GM12872 (cell line): ENCODE results near the gene SUMO2.

Source experiments
- TF ChIP-seq, protein P1 (sequence below): IDR thresholded peaks from 3 replicates; pipeline ENCODE4 v1.5.1; 2011; ENCODE audit warnings: low read depth, mild to moderate bottlenecking, low read length, moderate library complexity; ENCODE audit not compliant: insufficient read depth

Gene SUMO2

DNA sequence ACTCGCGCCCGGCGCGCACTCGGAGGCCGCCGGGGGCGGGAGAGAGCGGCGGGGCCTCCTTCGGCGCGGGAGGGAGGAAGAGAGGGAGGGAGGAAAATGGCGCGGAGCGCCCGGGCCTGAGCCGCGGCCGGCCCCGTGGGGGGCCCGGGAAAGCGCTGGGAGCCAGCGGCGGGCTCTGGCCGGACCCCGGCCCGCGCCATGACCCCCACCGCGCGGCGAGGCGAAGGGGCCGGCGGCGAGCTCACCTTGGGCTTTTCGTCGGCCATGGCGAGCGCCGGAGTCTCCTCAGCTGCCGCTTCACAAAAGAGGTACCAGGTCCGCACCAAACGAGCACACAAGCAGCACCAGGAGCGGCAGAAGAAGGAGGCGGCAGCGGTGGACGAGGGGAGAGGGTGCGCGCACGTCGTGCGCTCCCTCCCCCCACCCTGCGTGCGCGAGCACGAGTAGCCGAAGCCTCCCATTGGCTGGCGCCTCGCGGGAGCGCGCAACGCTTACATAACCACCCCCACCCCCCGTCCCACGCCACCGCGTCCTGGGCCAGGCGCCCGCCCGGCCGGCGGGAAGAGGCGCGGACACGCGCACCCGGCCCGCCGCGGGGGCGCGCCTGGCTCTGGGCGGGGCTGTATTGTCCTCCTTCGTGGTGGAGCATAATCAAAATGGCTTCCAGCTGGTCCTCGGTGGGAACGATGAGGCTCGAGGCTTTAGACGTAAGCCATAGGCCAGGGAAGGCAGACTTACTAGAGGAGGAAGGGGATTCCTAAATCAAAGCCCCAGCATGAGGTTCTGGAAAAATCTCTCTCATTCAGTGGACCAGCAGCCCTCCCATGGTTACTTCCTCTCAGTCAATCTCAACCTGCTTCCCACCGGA lies at the start of gene SUMO2:
Gene SUMO2, minus strand, starts transcription at position 391 of the 868 bp plus-strand sequence. Its CDS starts 125 bp downstream, at position 266.
- TF ChIP-seq, protein P1, sequence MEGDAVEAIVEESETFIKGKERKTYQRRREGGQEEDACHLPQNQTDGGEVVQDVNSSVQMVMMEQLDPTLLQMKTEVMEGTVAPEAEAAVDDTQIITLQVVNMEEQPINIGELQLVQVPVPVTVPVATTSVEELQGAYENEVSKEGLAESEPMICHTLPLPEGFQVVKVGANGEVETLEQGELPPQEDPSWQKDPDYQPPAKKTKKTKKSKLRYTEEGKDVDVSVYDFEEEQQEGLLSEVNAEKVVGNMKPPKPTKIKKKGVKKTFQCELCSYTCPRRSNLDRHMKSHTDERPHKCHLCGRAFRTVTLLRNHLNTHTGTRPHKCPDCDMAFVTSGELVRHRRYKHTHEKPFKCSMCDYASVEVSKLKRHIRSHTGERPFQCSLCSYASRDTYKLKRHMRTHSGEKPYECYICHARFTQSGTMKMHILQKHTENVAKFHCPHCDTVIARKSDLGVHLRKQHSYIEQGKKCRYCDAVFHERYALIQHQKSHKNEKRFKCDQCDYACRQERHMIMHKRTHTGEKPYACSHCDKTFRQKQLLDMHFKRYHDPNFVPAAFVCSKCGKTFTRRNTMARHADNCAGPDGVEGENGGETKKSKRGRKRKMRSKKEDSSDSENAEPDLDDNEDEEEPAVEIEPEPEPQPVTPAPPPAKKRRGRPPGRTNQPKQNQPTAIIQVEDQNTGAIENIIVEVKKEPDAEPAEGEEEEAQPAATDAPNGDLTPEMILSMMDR, result peak; percentile 19; the same call in 1 of the 3 replicates

DNA sequence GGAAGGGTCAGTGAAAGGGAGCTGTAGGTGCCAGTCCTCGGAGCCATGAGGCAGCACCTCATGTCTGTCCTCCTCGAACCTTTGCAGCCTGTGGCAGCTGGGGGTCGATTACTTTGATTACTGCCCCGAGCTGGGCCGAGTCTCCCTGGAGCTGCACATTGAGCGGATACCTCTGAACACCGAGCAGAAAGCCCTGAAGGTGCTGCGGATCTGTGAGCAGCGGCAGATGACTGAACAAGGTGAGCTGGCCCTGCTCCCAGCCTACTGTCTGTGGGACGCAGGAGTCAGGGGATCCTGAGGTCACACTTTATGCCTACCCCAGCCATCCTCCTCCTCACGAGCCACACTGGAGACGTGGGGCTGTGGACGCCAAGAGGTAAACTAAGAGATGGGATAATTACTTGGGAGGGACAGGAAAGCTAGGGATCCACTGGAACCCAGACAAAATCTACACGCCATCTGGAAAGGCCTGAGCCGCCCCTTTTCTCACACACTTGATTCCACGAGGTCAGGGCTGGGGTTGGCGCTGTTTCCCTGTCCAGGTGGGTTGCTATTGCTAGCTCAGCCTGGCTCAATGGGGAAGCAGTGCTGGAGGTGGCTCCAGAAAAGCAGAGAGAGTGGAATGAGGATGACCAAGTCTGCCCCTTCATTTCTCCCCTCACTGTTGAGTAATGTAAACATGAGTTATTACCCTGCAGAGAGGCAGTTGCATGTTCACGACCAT lies 49.1 kb upstream of the SUMO2 start:
- TF ChIP-seq, protein P1, result no peak

- TF ChIP-seq, protein P1, result no peak
Measured at GRCh38 chr17:75231071-75231470, 48.3 kb upstream of the SUMO2 start.

DNA sequence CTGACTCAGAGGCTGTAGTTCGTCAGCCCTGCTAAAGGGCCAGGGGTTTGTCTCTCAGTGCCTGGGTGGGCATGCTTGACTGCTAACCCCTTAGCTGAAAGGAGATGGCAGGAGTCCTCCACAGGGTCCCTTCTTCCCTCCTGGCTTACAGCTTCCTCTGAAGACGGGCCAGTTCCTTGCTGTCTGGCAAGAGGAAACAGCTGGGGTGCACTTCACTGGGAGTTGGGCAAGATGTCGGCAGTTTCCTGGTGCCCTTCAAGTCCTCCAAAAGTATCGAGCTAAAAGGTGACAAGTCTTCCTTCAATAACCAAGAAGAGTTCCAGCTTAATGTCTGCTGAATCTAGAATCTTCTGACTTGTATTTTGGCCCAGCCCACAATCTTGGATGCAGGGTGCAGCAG lies 46.1 kb upstream of the SUMO2 start:
- TF ChIP-seq, protein P1, result no peak

- TF ChIP-seq, protein P1, result no peak
Measured at GRCh38 chr17:75228305-75228704, 45.5 kb upstream of the SUMO2 start.

GRCh38 chr17:75227729-75228128 lies 45.0 kb upstream of the SUMO2 start:
- TF ChIP-seq, protein P1, result no peak

- TF ChIP-seq, protein P1, result no peak
Measured at GRCh38 chr17:75225016-75225415, 42.3 kb upstream of the SUMO2 start.
